ENCODE data around the gene FAM229B.

DNA sequence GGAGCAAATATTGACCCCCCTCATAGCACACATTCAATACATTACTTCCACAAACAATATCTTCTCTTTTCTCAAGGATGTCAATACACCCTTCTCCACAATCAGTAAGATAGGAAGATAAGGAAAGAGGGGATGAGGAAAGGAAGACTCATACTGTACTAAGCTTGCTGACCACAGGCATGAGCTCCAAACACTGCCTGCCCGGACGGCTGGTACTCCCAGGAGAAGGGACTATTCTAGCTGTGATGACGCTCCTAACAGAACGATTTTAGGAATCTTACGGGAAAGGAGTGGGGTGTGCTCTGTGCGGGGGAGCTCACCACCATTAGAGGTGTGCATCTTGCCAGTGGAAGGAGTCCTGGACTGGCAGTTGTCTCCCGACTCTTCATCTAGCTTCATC is 37.4 kb upstream of the FAM229B start:
- no peak for TF ChIP-seq CTCF (conservative IDR thresholded peaks at IDR 0.05)
- TF ChIP-seq ZFX (IDR thresholded peaks at IDR 0.05): no peak

Data from C4-2B (cell line).